HG03095 (cell line): Measurements from ENCODE around the gene BTG3.
A peak's percentile ranks its signal among the peaks of the same experiment; 100 is the strongest.

Source experiments
- ATAC-seq: cut with Tn5 transposase; IDR thresholded peaks from one replicate; pipeline ENCODE4 v1.9.1; 2021; ENCODE audit warnings: moderate library complexity; ENCODE audit not compliant: unreplicated experiment

The BTG3 gene

GRCh38 chr21:17612565-17613241, at the start of gene BTG3:
Gene BTG3 (minus strand): TSS chr21:17612901. CDS start chr21:17609144, 3,757 bp downstream.
- ATAC-seq: peak; percentile 81

- no peak for ATAC-seq
Measured at GRCh38 chr21:17660862-17661261, 48.2 kb upstream of the BTG3 start.

GRCh38 chr21:17660452-17660851, 47.8 kb upstream of the BTG3 start:
- no peak for ATAC-seq

DNA sequence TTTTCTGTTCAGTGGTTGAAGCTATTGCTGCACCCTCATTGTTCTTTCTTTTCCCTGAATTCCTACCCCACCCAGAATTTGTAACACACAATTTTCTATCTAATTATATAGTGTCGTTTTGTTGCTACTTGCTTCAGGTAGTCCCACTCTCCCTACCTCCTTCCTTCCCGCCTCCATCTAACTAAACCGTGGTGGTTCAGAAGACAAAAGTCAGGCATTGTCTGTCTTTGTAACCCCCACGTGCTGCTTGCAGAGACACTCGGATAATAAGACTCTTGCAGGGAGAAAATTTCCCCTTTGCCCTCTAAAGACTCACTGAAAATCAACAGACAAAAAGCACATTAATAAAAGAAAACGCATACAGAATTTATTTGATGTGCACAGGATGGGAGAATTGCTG, 46.2 kb upstream of the BTG3 start:
- no peak for ATAC-seq

GRCh38 chr21:17651526-17651925, 38.8 kb upstream of the BTG3 start:
- no peak for ATAC-seq

DNA sequence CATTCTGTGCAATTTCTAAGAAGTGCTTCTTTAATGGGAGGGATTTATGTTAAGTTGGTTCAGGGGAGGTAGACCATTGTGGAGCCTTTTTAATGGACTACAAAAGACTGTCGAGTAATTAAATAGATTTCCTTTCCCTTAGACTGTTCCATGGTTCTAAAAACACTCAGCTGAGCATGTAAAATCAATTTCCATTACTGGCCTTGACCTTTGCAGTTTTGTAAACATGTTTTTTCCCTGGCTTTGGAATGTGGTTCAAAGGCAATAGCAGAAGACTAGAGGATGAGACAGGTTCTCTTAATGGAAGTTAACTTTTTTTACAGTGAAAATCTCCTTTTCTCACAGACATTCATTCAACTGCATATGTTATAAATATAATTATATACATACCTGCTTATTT, 37.6 kb upstream of the BTG3 start:
- ATAC-seq: no peak

DNA sequence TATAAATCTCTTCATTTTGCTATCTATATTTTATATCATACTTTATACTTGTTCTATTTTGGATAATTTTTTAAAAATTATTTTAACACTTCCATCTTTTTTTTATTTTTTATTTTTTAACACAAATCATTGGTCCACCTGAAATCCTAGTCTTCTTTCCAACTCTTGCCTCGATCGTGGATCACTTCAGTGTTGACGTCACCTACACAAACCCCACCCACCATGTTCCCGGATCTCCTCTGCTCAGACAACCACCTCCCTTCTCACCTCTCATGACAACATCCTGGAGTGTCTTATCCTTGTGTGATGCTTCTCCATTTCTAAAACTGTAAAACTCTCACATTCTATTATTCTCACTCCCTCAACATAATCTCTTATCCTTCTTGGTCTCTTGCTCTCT, 34.1 kb upstream of the BTG3 start:
- ATAC-seq: no peak

DNA sequence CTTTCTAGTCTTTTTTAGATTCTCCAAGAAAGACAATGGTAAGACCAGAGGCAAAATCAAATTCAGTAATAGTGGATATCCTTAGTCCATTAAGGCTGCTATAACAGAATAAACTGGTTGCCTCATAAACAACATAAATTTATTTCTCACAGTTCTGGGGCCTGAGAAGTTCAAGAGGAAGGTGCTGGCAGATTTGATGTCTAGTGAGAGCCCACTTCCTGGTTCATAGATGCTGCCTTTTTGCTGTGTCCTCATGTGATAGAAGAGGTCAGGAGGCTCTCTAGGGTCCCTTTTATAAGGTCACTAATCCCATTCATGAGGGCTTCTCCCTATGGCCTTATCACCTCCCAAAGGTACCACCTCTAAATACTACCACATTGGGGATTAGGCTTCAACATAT, 31.5 kb upstream of the BTG3 start:
- ATAC-seq: no peak

GRCh38 chr21:17640821-17641220, 28.1 kb upstream of the BTG3 start:
- ATAC-seq: no peak

DNA sequence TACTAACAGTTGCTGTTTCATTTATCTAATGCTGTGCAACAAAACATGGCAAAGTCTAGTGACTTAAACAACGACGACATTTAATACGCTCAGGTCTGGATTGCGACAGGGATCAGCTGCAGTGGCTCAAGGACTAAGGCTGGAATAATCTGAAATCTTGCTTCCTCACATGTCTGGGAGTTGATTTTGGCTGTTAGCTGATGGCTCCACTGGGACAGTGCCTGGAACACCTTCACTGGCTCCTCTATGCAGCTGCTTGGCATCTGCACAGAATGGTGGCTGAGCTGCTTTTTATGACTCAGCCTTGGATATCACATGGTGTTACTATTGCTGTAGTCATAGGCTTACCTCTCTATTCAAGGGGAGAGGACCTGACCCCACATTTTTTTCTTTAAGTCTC, 24.0 kb upstream of the BTG3 start:
- no peak for ATAC-seq

DNA sequence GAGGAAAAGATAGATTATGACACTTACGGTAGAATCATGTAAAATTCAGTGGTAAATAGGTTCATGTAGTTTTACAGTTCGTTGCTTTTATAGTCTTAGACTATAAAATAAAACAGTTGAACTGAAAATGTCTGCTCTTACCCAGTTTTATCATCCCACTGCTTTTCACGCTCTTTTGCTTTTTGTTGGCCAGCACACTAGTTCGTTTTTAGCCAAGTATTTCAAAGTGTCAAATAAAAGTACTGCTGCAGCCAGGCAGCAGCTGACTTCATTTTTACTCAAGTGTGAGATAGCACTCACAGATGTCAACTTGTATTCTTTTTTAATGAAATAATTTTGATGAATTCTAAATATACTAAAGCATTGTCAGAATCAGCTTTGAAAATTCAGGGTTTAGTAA, 18.5 kb upstream of the BTG3 start:
- ATAC-seq: no peak

GRCh38 chr21:17622018-17622417, 9.3 kb upstream of the BTG3 start:
- ATAC-seq: no peak

GRCh38 chr21:17616831-17617230, 4.1 kb upstream of the BTG3 start:
- no peak for ATAC-seq

DNA sequence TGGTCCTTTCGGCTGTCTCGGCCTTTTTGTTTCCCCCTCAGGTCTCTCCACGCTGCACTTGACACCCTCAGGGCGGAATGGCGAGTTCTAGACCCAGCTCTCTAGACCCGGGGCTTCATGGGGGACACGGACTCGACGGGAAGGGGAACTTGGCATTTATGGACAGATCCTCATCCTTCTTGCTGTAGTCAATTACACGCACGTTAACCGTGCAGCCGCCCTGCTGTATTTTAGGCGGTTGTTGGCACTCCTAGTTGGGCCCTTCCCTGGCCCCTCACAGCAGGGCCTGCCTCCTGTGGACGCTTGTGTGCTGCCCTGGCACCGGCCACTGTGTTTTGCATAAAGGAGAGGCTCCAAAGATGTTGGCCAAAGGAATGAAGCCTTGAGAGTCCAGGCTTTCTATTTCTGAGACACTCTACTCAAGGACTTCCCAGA, 558 bp upstream of the BTG3 start:
- no peak for ATAC-seq

DNA sequence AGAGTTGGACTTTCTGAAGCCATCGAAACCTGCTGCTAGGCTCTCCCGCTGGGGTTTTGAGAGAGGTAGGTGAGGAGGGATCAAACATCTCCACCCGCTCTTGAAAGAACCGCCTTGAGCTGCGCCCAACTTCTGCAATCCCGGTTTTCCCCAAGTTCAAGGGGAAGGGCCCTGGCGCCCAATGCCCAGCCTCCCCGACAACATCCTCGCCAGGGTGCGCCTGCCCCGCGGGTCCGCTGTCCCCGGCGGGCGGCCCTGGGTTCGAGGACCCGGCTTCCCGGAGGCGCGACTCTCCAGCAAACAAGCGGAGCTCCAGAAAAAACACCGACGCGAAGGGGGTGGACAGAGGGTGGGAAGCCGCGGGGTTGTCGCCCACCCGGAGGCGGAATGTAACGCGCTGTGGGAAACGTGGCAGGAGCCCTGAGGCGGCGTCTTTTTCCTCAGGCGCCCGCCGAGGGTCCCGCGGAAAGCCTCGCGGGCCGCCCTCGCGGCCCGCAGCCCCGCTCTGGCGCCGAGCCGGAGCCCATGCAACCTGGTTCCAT, 607 bp downstream of the BTG3 start:
- peak; percentile 1 for ATAC-seq

GRCh38 chr21:17611414-17612022, 1.2 kb downstream of the BTG3 start:
- peak; percentile 59 for ATAC-seq

GRCh38 chr21:17610911-17611310, 1.8 kb downstream of the BTG3 start:
- no peak for ATAC-seq

- ATAC-seq: no peak
Measured at GRCh38 chr21:17609681-17610080, 3.0 kb downstream of the BTG3 start.

GRCh38 chr21:17607684-17608083, 5.0 kb downstream of the BTG3 start:
- ATAC-seq: no peak

GRCh38 chr21:17602874-17603273, 9.8 kb downstream of the BTG3 start:
- no peak for ATAC-seq

DNA sequence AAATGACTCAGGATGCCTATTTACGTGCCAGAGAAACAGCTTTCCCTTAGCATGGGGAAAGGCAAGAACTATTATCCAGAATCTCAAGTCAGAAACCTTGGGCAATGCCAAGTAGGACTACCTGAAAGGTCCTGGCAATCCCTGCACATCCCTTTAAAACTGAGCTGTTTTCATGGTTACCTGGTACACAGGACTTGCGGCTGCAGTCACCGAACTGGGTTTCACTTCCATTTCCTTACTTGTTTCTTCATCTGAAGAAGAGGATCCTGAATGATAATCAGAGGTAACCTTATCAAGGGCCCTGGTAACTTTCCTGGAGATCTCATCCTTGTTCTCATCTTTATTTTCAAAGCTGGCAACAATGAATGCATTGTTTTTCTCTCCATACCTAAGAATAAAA, 14.3 kb downstream of the BTG3 start:
- ATAC-seq: peak; percentile 87

DNA sequence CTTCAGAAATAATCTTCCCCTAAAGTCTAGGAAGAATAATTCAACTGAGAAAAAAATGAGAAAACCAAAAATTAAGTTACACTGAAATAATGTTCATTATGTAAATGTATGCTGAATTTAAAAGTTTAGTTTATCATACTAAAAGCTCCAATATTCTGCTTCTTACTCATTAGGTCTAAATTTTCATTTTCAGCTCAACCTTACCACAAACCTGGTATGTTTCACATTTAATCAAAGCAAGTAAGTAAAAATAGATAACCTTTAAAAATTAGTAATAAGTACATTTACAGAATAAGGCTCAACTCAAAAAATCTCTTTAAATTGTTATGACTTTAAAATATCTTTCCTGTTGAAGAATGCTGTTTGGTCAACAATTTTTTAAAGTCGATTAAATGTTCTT, 15.0 kb downstream of the BTG3 start:
- ATAC-seq: no peak

- no peak for ATAC-seq
Measured at GRCh38 chr21:17590430-17590829, 22.3 kb downstream of the BTG3 start.
